Measurements from ENCODE around the gene CAPZA1.

CAPZA1 gene

GRCh38 chr1:112720800-112721199 is 101.2 kb downstream of the CAPZA1 start:
- TF ChIP-seq, protein P1, sequence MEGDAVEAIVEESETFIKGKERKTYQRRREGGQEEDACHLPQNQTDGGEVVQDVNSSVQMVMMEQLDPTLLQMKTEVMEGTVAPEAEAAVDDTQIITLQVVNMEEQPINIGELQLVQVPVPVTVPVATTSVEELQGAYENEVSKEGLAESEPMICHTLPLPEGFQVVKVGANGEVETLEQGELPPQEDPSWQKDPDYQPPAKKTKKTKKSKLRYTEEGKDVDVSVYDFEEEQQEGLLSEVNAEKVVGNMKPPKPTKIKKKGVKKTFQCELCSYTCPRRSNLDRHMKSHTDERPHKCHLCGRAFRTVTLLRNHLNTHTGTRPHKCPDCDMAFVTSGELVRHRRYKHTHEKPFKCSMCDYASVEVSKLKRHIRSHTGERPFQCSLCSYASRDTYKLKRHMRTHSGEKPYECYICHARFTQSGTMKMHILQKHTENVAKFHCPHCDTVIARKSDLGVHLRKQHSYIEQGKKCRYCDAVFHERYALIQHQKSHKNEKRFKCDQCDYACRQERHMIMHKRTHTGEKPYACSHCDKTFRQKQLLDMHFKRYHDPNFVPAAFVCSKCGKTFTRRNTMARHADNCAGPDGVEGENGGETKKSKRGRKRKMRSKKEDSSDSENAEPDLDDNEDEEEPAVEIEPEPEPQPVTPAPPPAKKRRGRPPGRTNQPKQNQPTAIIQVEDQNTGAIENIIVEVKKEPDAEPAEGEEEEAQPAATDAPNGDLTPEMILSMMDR (IDR thresholded peaks at IDR 0.05; ENCODE audit: low read depth, low read length, missing control alignments): no peak
- DNase-seq (ENCODE audit: low read depth): no peak

More at GRCh38 chr1:112720800-112721199, 101.2 kb downstream of the CAPZA1 start:
- no peak overlapping the region for H3K4me3 ChIP-seq (ENCODE audit: low read depth, low read length)
